ENCODE measurements around the gene TSC2. TPM values are rescaled to one million over a fixed set of nuclear protein-coding genes. Genes with fewer than 3 reads are reported as not detected.

Gene TSC2
- polyA plus RNA-seq, 3 donors, result 11.7 to 95.1 (median 20.8) TPM

DNA sequence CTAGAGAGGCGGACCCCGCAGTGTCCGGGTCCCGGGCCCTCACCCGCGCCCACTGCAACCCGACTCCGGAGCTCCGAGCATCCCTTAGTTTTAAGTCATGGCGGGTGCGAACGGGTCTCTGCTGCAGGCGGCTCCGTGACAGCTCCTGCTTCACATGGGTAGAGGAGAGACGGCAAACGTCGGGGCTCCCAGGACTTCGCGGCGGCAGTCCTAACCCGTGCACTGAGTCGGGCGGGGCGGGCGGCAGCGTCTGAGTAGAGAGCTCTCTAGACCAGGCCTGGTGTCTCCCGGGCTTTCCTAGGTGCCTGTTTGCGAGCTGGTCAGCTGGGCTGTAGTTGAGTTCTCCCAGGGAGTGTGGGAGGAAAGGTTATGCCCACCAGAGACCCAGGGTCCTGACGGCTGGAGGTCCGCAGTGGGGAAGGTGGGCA lies 345 bp downstream of the TSC2 start:
- Histone ChIP-seq H3K36me3 (replicated peaks in 1 of 2; ENCODE audit: control insufficient read depth in 1 of 2, insufficient read depth in 2 of 2, low read length in 2 of 2) (peaks cover 16 to 33% of the 10 kb centered on the region in 2 donors), H3K4me2 (replicated peaks; ENCODE audit: extremely low read depth, low read length, poor library complexity, severe bottlenecking) (peak overlapping the region; percentile 92), H3K4me1 (ENCODE audit: control insufficient read depth in 1 of 2, insufficient read depth in 2 of 2, low read length in 2 of 2) (peaks cover 26 to 37% of the 10 kb centered on the region in 2 donors), H2AFZ (ENCODE audit: insufficient read depth, low read depth, low read length, poor library complexity, severe bottlenecking) (peak overlapping the region; percentile 99), H4K20me1 (ENCODE audit: insufficient read depth, low read length) (no peaks in the 10 kb centered on the region), H3K9ac (ENCODE audit: insufficient read depth, low read length, poor library complexity, severe bottlenecking) (peak overlapping the region; percentile 81), H3K27ac (ENCODE audit: low read depth in 1 of 2, low read length in 2 of 2) (peak overlapping the region in 1 of 2 donors; percentile 77), H3K4me3 (replicated peaks in 1 of 3; ENCODE audit: low read depth in 2 of 3, low read length in 3 of 3) (peak overlapping the region; percentile 66 to 96 (median 82)), H3K9me3 (replicated peaks in 1 of 2; ENCODE audit: control insufficient read depth in 1 of 2, insufficient read depth in 1 of 2, low read length in 2 of 2) (no peaks in the 10 kb centered on the region), H3K79me2 (ENCODE audit: insufficient read depth, low read length) (peaks cover 15% of the 10 kb centered on the region), H3K27me3 (ENCODE audit: control insufficient read depth in 2 of 2, insufficient read depth in 2 of 2, low read length in 2 of 2) (no peaks in the 10 kb centered on the region)
- peak overlapping the region; percentile 90 to 93 for H3K4me3 Mint-ChIP-seq
- peaks cover 31 to 35% of the 10 kb centered on the region in 2 donors for H3K36me3 Mint-ChIP-seq
- 1% methylated on average over 30 of the region's 30 CpGs for WGBS (ENCODE audit: insufficient coverage)
- TF ChIP-seq, protein P1, sequence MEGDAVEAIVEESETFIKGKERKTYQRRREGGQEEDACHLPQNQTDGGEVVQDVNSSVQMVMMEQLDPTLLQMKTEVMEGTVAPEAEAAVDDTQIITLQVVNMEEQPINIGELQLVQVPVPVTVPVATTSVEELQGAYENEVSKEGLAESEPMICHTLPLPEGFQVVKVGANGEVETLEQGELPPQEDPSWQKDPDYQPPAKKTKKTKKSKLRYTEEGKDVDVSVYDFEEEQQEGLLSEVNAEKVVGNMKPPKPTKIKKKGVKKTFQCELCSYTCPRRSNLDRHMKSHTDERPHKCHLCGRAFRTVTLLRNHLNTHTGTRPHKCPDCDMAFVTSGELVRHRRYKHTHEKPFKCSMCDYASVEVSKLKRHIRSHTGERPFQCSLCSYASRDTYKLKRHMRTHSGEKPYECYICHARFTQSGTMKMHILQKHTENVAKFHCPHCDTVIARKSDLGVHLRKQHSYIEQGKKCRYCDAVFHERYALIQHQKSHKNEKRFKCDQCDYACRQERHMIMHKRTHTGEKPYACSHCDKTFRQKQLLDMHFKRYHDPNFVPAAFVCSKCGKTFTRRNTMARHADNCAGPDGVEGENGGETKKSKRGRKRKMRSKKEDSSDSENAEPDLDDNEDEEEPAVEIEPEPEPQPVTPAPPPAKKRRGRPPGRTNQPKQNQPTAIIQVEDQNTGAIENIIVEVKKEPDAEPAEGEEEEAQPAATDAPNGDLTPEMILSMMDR (IDR thresholded peaks at IDR 0.05), result no peak
- H3K4me1 Mint-ChIP-seq, result peaks cover 26% of the 10 kb centered on the region
- DNase-seq, result no peak
- H3K27ac Mint-ChIP-seq, result peak overlapping the region; percentile 38 to 92 (median 82)
- intact Hi-C loops (cut with micrococcal nuclease), result loop anchor here (5.0 kb wide), 4 partner anchors 41 to 266 kb away; partner anchors contain the start of genes E4F1 (in 1 of the 2), NUBP2 (in 1 of the 2), SPSB3 (in 1 of the 2) and TRAF7 (in 1 of the 2)
- no peaks in the 10 kb centered on the region for H3K9me3 Mint-ChIP-seq
- peaks cover 0 to 2% (median 0%) of the 10 kb centered on the region in 3 donors for H3K27me3 Mint-ChIP-seq (ENCODE audit: low read depth in 3 of 3)

DNA sequence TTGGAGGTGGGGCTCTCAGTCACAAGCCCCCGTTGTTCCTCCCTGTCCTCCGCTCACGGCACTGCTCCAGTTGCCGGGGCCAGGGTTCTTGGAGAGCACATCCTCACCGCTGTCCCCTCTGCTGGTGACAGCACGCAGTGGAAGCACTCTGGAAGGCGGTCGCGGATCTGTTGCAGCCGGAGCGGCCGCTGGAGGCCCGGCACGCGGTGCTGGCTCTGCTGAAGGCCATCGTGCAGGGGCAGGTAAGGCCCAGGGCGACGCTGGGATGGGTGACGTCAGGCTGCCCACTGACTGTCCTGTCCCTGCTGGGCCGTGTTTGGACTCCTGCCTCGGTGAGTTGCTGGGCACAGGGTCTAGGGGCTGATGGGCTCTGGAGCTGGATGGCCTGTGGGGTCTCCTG lies 5.4 kb downstream of the TSC2 start:
- H3K36me3 Mint-ChIP-seq, result peaks cover 64 to 78% of the 10 kb centered on the region in 2 donors
- WGBS (ENCODE audit: insufficient coverage), result 97% methylated on average over 19 of the region's 21 CpGs

More for the DNA sequence above, 5.4 kb downstream of the TSC2 start:
- Histone ChIP-seq H3K9ac (ENCODE audit: insufficient read depth, low read length, poor library complexity, severe bottlenecking) (no peak overlapping the region), H3K4me2 (replicated peaks; ENCODE audit: extremely low read depth, low read length, poor library complexity, severe bottlenecking) (no peak overlapping the region), H3K79me2 (ENCODE audit: insufficient read depth, low read length) (peaks cover 10% of the 10 kb centered on the region), H3K27ac (ENCODE audit: low read depth in 1 of 2, low read length in 2 of 2) (no peak overlapping the region), H3K4me1 (ENCODE audit: control insufficient read depth in 1 of 2, insufficient read depth in 2 of 2, low read length in 2 of 2) (peaks cover 7 to 9% of the 10 kb centered on the region in 2 donors), H2AFZ (ENCODE audit: insufficient read depth, low read depth, low read length, poor library complexity, severe bottlenecking) (no peak overlapping the region), H4K20me1 (ENCODE audit: insufficient read depth, low read length) (no peaks in the 10 kb centered on the region), H3K27me3 (ENCODE audit: control insufficient read depth in 2 of 2, insufficient read depth in 2 of 2, low read length in 2 of 2) (no peaks in the 10 kb centered on the region), H3K9me3 (replicated peaks in 1 of 2; ENCODE audit: control insufficient read depth in 1 of 2, insufficient read depth in 1 of 2, low read length in 2 of 2) (no peaks in the 10 kb centered on the region), H3K36me3 (replicated peaks in 1 of 2; ENCODE audit: control insufficient read depth in 1 of 2, insufficient read depth in 2 of 2, low read length in 2 of 2) (peaks cover 48 to 79% of the 10 kb centered on the region in 2 donors), H3K4me3 (replicated peaks in 1 of 3; ENCODE audit: low read depth in 2 of 3, low read length in 3 of 3) (no peak overlapping the region)
- intact Hi-C loops (cut with micrococcal nuclease), result no loop called here
- peaks cover 9% of the 10 kb centered on the region for H3K4me1 Mint-ChIP-seq
- H3K27ac Mint-ChIP-seq, result no peak overlapping the region
- H3K4me3 Mint-ChIP-seq, result no peak overlapping the region
- TF ChIP-seq, protein P1 (IDR thresholded peaks at IDR 0.05), result no peak
- no peak for DNase-seq
- H3K27me3 Mint-ChIP-seq (ENCODE audit: low read depth in 3 of 3), result peaks cover 0 to 2% (median 0%) of the 10 kb centered on the region in 3 donors
- H3K9me3 Mint-ChIP-seq, result no peaks in the 10 kb centered on the region

Measured in CD14-positive monocyte (primary cell).